SK-N-SH (cell line): ENCODE measurements around the gene SHMT2. TPM values are rescaled to one million over a fixed set of nuclear protein-coding genes. Genes with fewer than 3 reads are reported as not detected.
A peak's percentile ranks its signal among the peaks of the same experiment; 100 is the strongest.

Source experiments
- CTCF ChIA-PET: fragments of 300-600, 350-600 bp; formaldehyde crosslinking; extraction: SDS; loops from one replicate; lab custom pipeline; 2021; lab: Yijun Ruan, JAX
- POLR2A ChIA-PET: fragments of 350-600 bp; sonication (Branson Sonifier 250); formaldehyde crosslinking; extraction: SDS; loops from one replicate; lab custom pipeline; 2020; ENCODE audit warnings: antibody characterized with exemption, inconsistent platforms; lab: Yijun Ruan, JAX
- DNase-seq: peaks from one replicate; pipeline ENCODE4 v3.0.0; 2012
- H2AFZ ChIP-seq: fragments of 200-600 bp; sonication (generic); 2 replicates; pipeline ENCODE4 v1.8.1; 2016; ENCODE audit warnings: antibody characterized with exemption, mild to moderate bottlenecking, low read depth
- H3F3A ChIP-seq: fragments of 200-600 bp; sonication (generic); replicated peaks from 2 replicates; pipeline ENCODE3; 2016; ENCODE audit warnings: antibody characterized with exemption, mild to moderate bottlenecking; ENCODE audit not compliant: insufficient read depth
- H3K27ac ChIP-seq, 2 experiments: fragments of 200-500 bp in 1 of 2; fragments of 200-600 bp in 1 of 2; sonication (Bioruptor generic) in 1 of 2; sonication (generic), shearing (Covaris generic) in 1 of 2; 2 replicates each; pipeline versions ENCODE4 v1.5.1 to v1.6.1; 2014 to 2016; ENCODE audit warnings: low read depth in 2 of 2, inconsistent platforms in 1 of 2, low read length in 1 of 2, mild to moderate bottlenecking in 1 of 2, mixed read lengths in 1 of 2
- H3K27me3 ChIP-seq: fragments of 200-600 bp; sonication (generic), shearing (Covaris generic); 2 replicates; pipeline ENCODE4 v1.6.1; 2016; ENCODE audit warnings: mixed run types; ENCODE audit not compliant: insufficient read depth
- H3K36me3 ChIP-seq, 2 experiments: fragments of 200-500 bp in 1 of 2; fragments of 200-600 bp in 1 of 2; sonication (Bioruptor generic) in 1 of 2; sonication (generic) in 1 of 2; replicated peaks in 1 of 2; 2 replicates each; pipeline versions ENCODE3 to v1.5.1; 2014 to 2016; ENCODE audit warnings: low read length in 1 of 2, mild to moderate bottlenecking in 1 of 2; ENCODE audit not compliant: insufficient read depth in 2 of 2, control insufficient read depth in 1 of 2
- H3K4me1 ChIP-seq, 2 experiments: fragments of 200-500 bp in 1 of 2; fragments of 200-600 bp in 1 of 2; sonication (Bioruptor generic) in 1 of 2; sonication (generic), shearing (Covaris generic) in 1 of 2; 2 replicates each; pipeline versions ENCODE4 v1.5.1 to v1.6.1; 2014 to 2016; ENCODE audit warnings: low read depth in 1 of 2, low read length in 1 of 2, mixed run types in 1 of 2; ENCODE audit not compliant: insufficient read depth in 2 of 2, control insufficient read depth in 1 of 2
- H3K4me2 ChIP-seq: fragments of 200-600 bp; sonication (generic), shearing (Covaris generic); 2 replicates; pipeline ENCODE4 v1.6.1; 2017; ENCODE audit warnings: mixed run types
- H3K4me3 ChIP-seq, 2 experiments: fragments of 200-500 bp in 1 of 2; fragments of 200-600 bp in 1 of 2; sonication (Bioruptor generic) in 1 of 2; sonication (generic), shearing (Covaris generic) in 1 of 2; 2 replicates each; pipeline versions ENCODE4 v1.5.1 to v1.8.1; 2014 to 2016; ENCODE audit warnings: low read depth in 2 of 2, inconsistent platforms in 1 of 2, low read length in 1 of 2, mild to moderate bottlenecking in 1 of 2, mixed read lengths in 1 of 2, moderate library complexity in 1 of 2
- H3K79me2 ChIP-seq: fragments of 200-600 bp; sonication (generic); 2 replicates; pipeline ENCODE4 v1.8.1; 2017; ENCODE audit warnings: mild to moderate bottlenecking; ENCODE audit not compliant: insufficient read depth
- H3K9ac ChIP-seq: fragments of 200-600 bp; sonication (generic); 2 replicates; pipeline ENCODE4 v1.6.1; 2017; ENCODE audit warnings: mixed run types
- H3K9me2 ChIP-seq: fragments of 200-600 bp; sonication (generic); 2 replicates; pipeline ENCODE4 v1.6.1; 2017; ENCODE audit warnings: mixed run types
- H3K9me3 ChIP-seq: fragments of 200-600 bp; sonication (generic); 2 replicates; pipeline ENCODE4 v1.6.1; 2017; ENCODE audit warnings: mixed run types, mild to moderate bottlenecking, moderate library complexity
- H4K20me1 ChIP-seq: fragments of 200-600 bp; sonication (generic); 2 replicates; pipeline ENCODE4 v1.6.1; 2017; ENCODE audit warnings: mild to moderate bottlenecking, mixed run types; ENCODE audit not compliant: insufficient read depth
- CTCF ChIP-seq: fragments of 200-600 bp; sonication (generic); IDR thresholded peaks from 2 replicates; pipeline ENCODE4 v1.6.1; 2017; ENCODE audit warnings: antibody characterized with exemption, mild to moderate bottlenecking, moderate library complexity
- EP300 ChIP-seq, 2 experiments: IDR thresholded peaks; 2 replicates each; pipeline versions ENCODE4 v1.4.0 to v1.6.1; 2012; ENCODE audit warnings: borderline replicate concordance in 1 of 2, low read depth in 1 of 2, low read length in 1 of 2
- GABPA ChIP-seq: IDR thresholded peaks from 2 replicates; pipeline ENCODE4 v1.4.0; 2012; ENCODE audit warnings: low read depth, mild to moderate bottlenecking
- RAD21 ChIP-seq: IDR thresholded peaks from 2 replicates; pipeline ENCODE4 v1.6.1; 2012; ENCODE audit warnings: mild to moderate bottlenecking, low read length
- REST ChIP-seq: IDR thresholded peaks from 2 replicates; pipeline ENCODE4 v1.6.1; 2012; ENCODE audit warnings: mild to moderate bottlenecking, low read depth, low read length, moderate library complexity
- RXRA ChIP-seq: IDR thresholded peaks from 2 replicates; pipeline ENCODE4 v1.4.0; 2012; ENCODE audit warnings: low read depth, mild to moderate bottlenecking, borderline replicate concordance
- TAF1 ChIP-seq: IDR thresholded peaks from 2 replicates; pipeline ENCODE4 v1.6.1; 2012; ENCODE audit warnings: low read depth, mild to moderate bottlenecking, low read length, moderate library complexity, borderline replicate concordance
- YY1 ChIP-seq: IDR thresholded peaks from 2 replicates; pipeline ENCODE4 v1.4.0; 2012; ENCODE audit warnings: low read depth, mild to moderate bottlenecking
- WGBS: methylation state at CpG from one replicate; pipeline ENCODE4 v1.1.6; 2017; ENCODE audit warnings: low lambda C conversion rate; 5-methylcytosine and 5-hydroxymethylcytosine counted together
- polyA plus RNA-seq, 3 experiments: library from polyadenylated mRNA; depleted of rRNA; stranded (reverse); fragments of >200 nt; gene quantifications; 2 replicates each; pipeline ENCODE4 v1.2.3, GENCODE V29; 2012

SHMT2 gene
- polyA plus RNA-seq, 1 of the 3 experiments (the other 2 are of a cell fraction), result 204 TPM

- no peak within 1 kb of the TSS for H2AFZ ChIP-seq
- peaks cover 7 to 9% of the 10 kb centered on the region in 2 experiments for H3K36me3 ChIP-seq
- TF ChIP-seq GABPA, result no peak
- TF ChIP-seq, all 33 proteins: peak for 0
- DNase-seq, result no peak
- no peak within 1 kb of the TSS for H3K27ac ChIP-seq
- H3F3A ChIP-seq, result no peaks in the 10 kb centered on the region
- no peak within 1 kb of the TSS for H3K4me3 ChIP-seq
- no peaks in the 10 kb centered on the region for H3K27me3 ChIP-seq
- ChIA-PET CTCF (interaction anchor here (1.3 to 31.5 kb wide), 9 partner anchors 10 to 208 kb away, joined by 4 to 937 read pairs (median 10); partner anchors contain the start of genes GLI1 and NXPH4), POLR2A (interaction anchor here (0.6 kb wide), 1 partner anchor 213 kb away, joined by 3 read pairs; no protein-coding TSS in a partner anchor)
- H3K9ac ChIP-seq, result no peak within 1 kb of the TSS
- H3K4me1 ChIP-seq, result no peaks in the 10 kb centered on the region
- H3K9me3 ChIP-seq, result no peaks in the 10 kb centered on the region
- no peaks in the 10 kb centered on the region for H3K9me2 ChIP-seq
- no peaks in the 10 kb centered on the region for H3K79me2 ChIP-seq
- WGBS, result 87% methylated on average over 7 of the region's 7 CpGs
- no peak within 1 kb of the TSS for H3K4me2 ChIP-seq
- H4K20me1 ChIP-seq, result no peaks in the 10 kb centered on the region
These were observed 21.4 kb downstream of the SHMT2 start, which contains the start of gene STAC3 for GRCh38 chr12:57250956-57251355. Gene STAC3, minus strand, starts transcription at chr12:57251187. Its CDS starts 1,551 bp downstream, at chr12:57249636.

GRCh38 chr12:57254506-57255280, 25.2 kb downstream of the SHMT2 start:
- Histone ChIP-seq H2AFZ (no peak overlapping the region), H4K20me1 (no peaks in the 10 kb centered on the region), H3F3A (no peaks in the 10 kb centered on the region), H3K27ac (no peak overlapping the region), H3K4me1 (peaks cover 0 to 6% of the 10 kb centered on the region in 2 experiments; a peak in 1 of 4 replicates), H3K36me3 (peaks cover 31 to 35% of the 10 kb centered on the region in 2 experiments), H3K4me2 (no peak overlapping the region), H3K4me3 (no peak overlapping the region), H3K9ac (no peak overlapping the region), H3K27me3 (no peaks in the 10 kb centered on the region), H3K79me2 (no peaks in the 10 kb centered on the region), H3K9me3 (no peaks in the 10 kb centered on the region), H3K9me2 (no peaks in the 10 kb centered on the region)
- CTCF ChIA-PET, result interaction anchor here (0.7 to 10.7 kb wide), 9 partner anchors 8 to 198 kb away, joined by 3 to 103 read pairs (median 3); no protein-coding TSS in a partner anchor
- DNase-seq, result no peak
- 98% methylated on average over 12 of the region's 14 CpGs for WGBS
- peak; percentile 69 for TF ChIP-seq REST
- TF ChIP-seq YY1, result no peak
- POLR2A ChIA-PET, result interaction anchor here (0.9 kb wide), 1 partner anchor 16 kb away, joined by 3 read pairs; no protein-coding TSS in a partner anchor

GRCh38 chr12:57255916-57256315, 26.4 kb downstream of the SHMT2 start:
- no peak overlapping the region for H3K4me3 ChIP-seq
- no peaks in the 10 kb centered on the region for H3F3A ChIP-seq
- no peaks in the 10 kb centered on the region for H3K9me3 ChIP-seq
- peaks cover 31 to 38% of the 10 kb centered on the region in 2 experiments for H3K36me3 ChIP-seq
- no peak overlapping the region for H3K9ac ChIP-seq
- 92% methylated on average over 6 of the region's 6 CpGs for WGBS
- no peak for DNase-seq
- no peak overlapping the region for H3K4me2 ChIP-seq
- no peaks in the 10 kb centered on the region for H3K79me2 ChIP-seq
- ChIA-PET POLR2A (no interaction called here), CTCF (interaction anchor here (1.7 to 10.7 kb wide), 2 partner anchors 15 to 197 kb away, joined by 6 to 103 read pairs; no protein-coding TSS in a partner anchor)
- H3K4me1 ChIP-seq, result peaks cover 0 to 6% of the 10 kb centered on the region in 2 experiments; a peak in 1 of 4 replicates
- no peaks in the 10 kb centered on the region for H4K20me1 ChIP-seq
- no peaks in the 10 kb centered on the region for H3K9me2 ChIP-seq
- H3K27me3 ChIP-seq, result no peaks in the 10 kb centered on the region
- no peak overlapping the region for H3K27ac ChIP-seq
- no peak overlapping the region for H2AFZ ChIP-seq
- TF ChIP-seq REST (no peak), RAD21 (no peak), TAF1 (no peak), RXRA (no peak), EP300 (IDR thresholded peaks at IDR 0.05; ENCODE audit: borderline replicate concordance in 1 of 2, low read depth in 1 of 2, low read length in 1 of 2) (no peak), CTCF (no peak)
